CD4-positive, alpha-beta memory T cell (primary cell): ENCODE data around the gene SHROOM3. TPM values are rescaled to one million over a fixed set of nuclear protein-coding genes. Genes with fewer than 3 reads are reported as not detected.

Experiments
- CTCF ChIA-PET: fragments of 350-600 bp; sonication (Branson Sonifier 250); formaldehyde crosslinking; loops from one replicate; lab custom pipeline; 2021; ENCODE audit warnings: inconsistent platforms; ENCODE audit not compliant: partially characterized antibody; lab: Charles Lee
- POLR2A ChIA-PET: fragments of 350-600 bp; sonication (Branson Sonifier 250); formaldehyde crosslinking; loops from one replicate; lab custom pipeline; 2021; ENCODE audit not compliant: partially characterized antibody; lab: Charles Lee
- DNase-seq, 5 donors: peaks; one replicate each; pipeline versions ENCODE4 v3.0.0 to v3.0.0-alpha.2; 2020 to 2022; ENCODE audit warnings: mixed read lengths in 1 of 5
- H3K27ac ChIP-seq: one replicate; pipeline ENCODE4 v1.7.0; 2013; ENCODE audit warnings: low read depth, low read length
- H3K27me3 ChIP-seq: 2 replicates; pipeline ENCODE4 v1.7.0; 2013; ENCODE audit warnings: mild to moderate bottlenecking, low read length, moderate library complexity; ENCODE audit not compliant: insufficient read depth
- H3K36me3 ChIP-seq: 2 replicates; pipeline ENCODE4 v1.7.0; 2013; ENCODE audit warnings: mild to moderate bottlenecking, low read length, moderate library complexity; ENCODE audit not compliant: insufficient read depth
- H3K4me1 ChIP-seq: 2 replicates; pipeline ENCODE4 v1.7.0; 2013; ENCODE audit warnings: mild to moderate bottlenecking, low read length, moderate library complexity; ENCODE audit not compliant: insufficient read depth
- H3K4me3 ChIP-seq, 2 donors: one replicate each; pipeline ENCODE4 v1.7.0; 2013; ENCODE audit warnings: low read length in 2 of 2, mild to moderate bottlenecking in 1 of 2
- H3K9me3 ChIP-seq, 2 donors: one replicate each; pipeline ENCODE4 v1.7.0; 2013; ENCODE audit warnings: low read length in 2 of 2, control low read depth in 1 of 2; ENCODE audit not compliant: control insufficient read depth in 1 of 2
- H3K27ac Mint-ChIP-seq, 7 donors: one replicate each; pipeline ENCODE4 v1.8.0; 2020 to 2021; ENCODE audit warnings: mixed read lengths in 7 of 7, mild to moderate bottlenecking in 6 of 7, inconsistent platforms in 3 of 7, moderate library complexity in 3 of 7
- H3K27me3 Mint-ChIP-seq, 2 donors: one replicate each; pipeline ENCODE4 v1.8.0; 2020 to 2021; ENCODE audit warnings: mixed read lengths in 2 of 2
- H3K36me3 Mint-ChIP-seq, 2 donors: one replicate each; pipeline ENCODE4 v1.8.0; 2020 to 2021; ENCODE audit warnings: mixed read lengths in 2 of 2, inconsistent platforms in 1 of 2, mild to moderate bottlenecking in 1 of 2
- H3K4me1 Mint-ChIP-seq, 4 donors: one replicate each; pipeline ENCODE4 v1.8.0; 2020 to 2021; ENCODE audit warnings: mixed read lengths in 4 of 4, mild to moderate bottlenecking in 1 of 4
- H3K4me3 Mint-ChIP-seq, 8 donors: one replicate each; pipeline ENCODE4 v1.8.0; 2020 to 2021; ENCODE audit warnings: mixed read lengths in 8 of 8, mild to moderate bottlenecking in 7 of 8, moderate library complexity in 6 of 8, inconsistent platforms in 3 of 8
- H3K9me3 Mint-ChIP-seq, 8 donors: one replicate each; pipeline ENCODE4 v1.8.0; 2020 to 2021; ENCODE audit warnings: mixed read lengths in 8 of 8, mild to moderate bottlenecking in 5 of 8, inconsistent platforms in 3 of 8, moderate library complexity in 1 of 8
- intact Hi-C: fragments of 100-400 bp; cut with micrococcal nuclease; formaldehyde crosslinking; loops from one replicate; pipeline ENCODE4 v1.15.1; 2023
- microRNA-seq: library from miRNA; unstranded; fragments of <30 nt; microRNA quantifications from one replicate; pipeline ENCODE4 v1.2.0, GENCODE V29; 2021; ENCODE audit warnings: borderline replicate concordance, borderline number of aligned reads, borderline microRNAs expressed, mixed read lengths
- polyA plus RNA-seq, 2 donors: library from polyadenylated mRNA; unstranded; fragments of 300-500 nt; fragmentation: Illumina TruSeq; gene quantifications; one replicate each; pipeline ENCODE4 v1.2.3, GENCODE V29; 2021
- total RNA-seq, 2 experiments: library from RNA; stranded (reverse); gene quantifications; one replicate each; pipeline ENCODE4 v1.2.3, GENCODE V29; 2021

Gene SHROOM3
- total and polyA plus RNA-seq, 4 experiments from 2014 or later: not detected

DNA sequence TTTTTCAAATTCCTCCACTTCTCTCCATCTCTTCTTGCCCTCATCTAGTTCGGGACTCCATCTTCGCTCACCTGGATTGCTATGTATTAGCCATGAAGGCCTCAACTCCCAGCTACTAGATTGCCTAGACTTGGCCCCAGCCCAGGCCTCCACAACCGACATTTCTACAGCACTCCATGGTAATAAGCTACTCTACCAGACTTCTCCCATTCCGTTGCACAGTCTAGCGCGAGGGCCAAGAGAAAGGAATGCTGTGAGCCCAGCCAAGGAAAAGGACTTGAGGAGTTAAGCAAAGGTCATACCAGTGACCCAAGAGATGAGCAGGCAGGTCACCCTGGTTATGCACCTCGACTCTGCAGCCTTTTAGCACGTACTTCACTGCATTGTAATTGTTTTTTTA is 387.3 kb downstream of the SHROOM3 start:
- intact Hi-C loops: no loop called here
- CTCF ChIA-PET: interaction anchor here (1.1 kb wide), 1 partner anchor 62 kb away, joined by 3 read pairs; no protein-coding TSS in a partner anchor

DNA sequence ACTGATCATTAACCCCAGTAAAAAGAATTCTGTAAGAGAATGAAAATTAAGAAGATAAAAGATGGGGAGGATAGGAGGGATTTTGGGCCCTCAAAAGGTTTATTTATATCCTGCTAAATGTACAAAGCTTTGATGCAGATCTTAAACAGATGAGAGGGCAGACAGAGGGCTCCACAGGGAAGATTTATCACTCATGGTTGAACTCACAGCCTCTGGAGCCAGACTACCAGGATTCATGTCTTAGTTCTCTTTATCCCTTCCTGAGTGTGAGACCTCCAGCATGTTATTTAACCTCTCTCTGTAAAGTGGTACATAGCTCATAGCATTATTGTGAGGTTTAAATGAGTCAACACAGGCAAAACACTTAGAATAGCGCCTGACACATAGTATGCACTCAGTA is 388.5 kb downstream of the SHROOM3 start:
- H3K4me1 ChIP-seq: no peaks in the 10 kb centered on the region
- no peaks in the 10 kb centered on the region for H3K36me3 ChIP-seq
- H3K27ac ChIP-seq: no peak overlapping the region
- no peak overlapping the region for H3K27ac Mint-ChIP-seq
- no peak for DNase-seq
- ChIA-PET CTCF (no interaction called here), POLR2A (no interaction called here)
- H3K36me3 Mint-ChIP-seq: peaks cover 0 to 3% of the 10 kb centered on the region in 2 donors
- no peak overlapping the region for H3K4me3 Mint-ChIP-seq
- H3K4me3 ChIP-seq: no peak overlapping the region
- no peaks in the 10 kb centered on the region for H3K4me1 Mint-ChIP-seq
- intact Hi-C loops: no loop called here
- peaks cover 0 to 16% (median 8%) of the 10 kb centered on the region in 8 donors for H3K9me3 Mint-ChIP-seq
- peaks cover 15 to 17% of the 10 kb centered on the region in 2 donors for H3K27me3 Mint-ChIP-seq
- no peaks in the 10 kb centered on the region for H3K9me3 ChIP-seq
- no peaks in the 10 kb centered on the region for H3K27me3 ChIP-seq

More for the DNA sequence above, 387.3 kb downstream of the SHROOM3 start:
- Mint-ChIP-seq H3K27me3 (peaks cover 17% of the 10 kb centered on the region in 2 donors), H3K27ac (no peak overlapping the region), H3K4me1 (no peaks in the 10 kb centered on the region), H3K4me3 (no peak overlapping the region), H3K36me3 (peaks cover 0 to 3% of the 10 kb centered on the region in 2 donors), H3K9me3 (peaks cover 3 to 24% (median 9%) of the 10 kb centered on the region in 8 donors)
- no peak overlapping the region for H3K27ac ChIP-seq
- H3K4me3 ChIP-seq: no peak overlapping the region
- no peaks in the 10 kb centered on the region for H3K4me1 ChIP-seq
- H3K9me3 ChIP-seq: no peaks in the 10 kb centered on the region
- no peak for DNase-seq
- no peaks in the 10 kb centered on the region for H3K36me3 ChIP-seq
- H3K27me3 ChIP-seq: no peaks in the 10 kb centered on the region
- POLR2A ChIA-PET: no interaction called here

DNA sequence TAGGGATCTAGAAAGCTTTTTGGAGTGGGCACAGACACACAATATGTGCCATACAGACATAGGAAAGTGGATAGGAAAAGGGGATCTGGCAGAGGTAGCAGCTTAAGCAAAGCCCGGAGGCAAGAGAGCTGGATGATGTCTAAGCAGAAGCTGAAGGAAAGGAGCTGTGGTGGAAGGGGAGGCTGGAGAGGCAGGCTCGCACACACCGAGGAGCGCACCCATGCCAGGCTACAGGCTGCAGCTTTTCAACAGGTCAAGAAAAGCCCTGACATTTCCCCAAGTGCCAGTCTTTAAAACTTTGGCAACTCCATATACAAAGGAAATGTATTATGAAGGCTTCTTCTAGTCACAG is 395.6 kb downstream of the SHROOM3 start:
- H3K4me3 Mint-ChIP-seq: no peak overlapping the region
- no peaks in the 10 kb centered on the region for H3K36me3 Mint-ChIP-seq
- intact Hi-C loops: no loop called here
- H3K9me3 ChIP-seq: no peaks in the 10 kb centered on the region
- no peak overlapping the region for H3K27ac ChIP-seq
- H3K4me1 Mint-ChIP-seq: no peaks in the 10 kb centered on the region
- H3K9me3 Mint-ChIP-seq: peaks cover 0 to 3% (median 0%) of the 10 kb centered on the region in 8 donors
- H3K27me3 ChIP-seq: no peaks in the 10 kb centered on the region
- CTCF ChIA-PET: no interaction called here
- H3K27ac Mint-ChIP-seq: no peak overlapping the region
- no peaks in the 10 kb centered on the region for H3K27me3 Mint-ChIP-seq
- POLR2A ChIA-PET: no interaction called here
- no peaks in the 10 kb centered on the region for H3K4me1 ChIP-seq
- no peak for DNase-seq
- no peaks in the 10 kb centered on the region for H3K36me3 ChIP-seq
- H3K4me3 ChIP-seq: no peak overlapping the region

DNA sequence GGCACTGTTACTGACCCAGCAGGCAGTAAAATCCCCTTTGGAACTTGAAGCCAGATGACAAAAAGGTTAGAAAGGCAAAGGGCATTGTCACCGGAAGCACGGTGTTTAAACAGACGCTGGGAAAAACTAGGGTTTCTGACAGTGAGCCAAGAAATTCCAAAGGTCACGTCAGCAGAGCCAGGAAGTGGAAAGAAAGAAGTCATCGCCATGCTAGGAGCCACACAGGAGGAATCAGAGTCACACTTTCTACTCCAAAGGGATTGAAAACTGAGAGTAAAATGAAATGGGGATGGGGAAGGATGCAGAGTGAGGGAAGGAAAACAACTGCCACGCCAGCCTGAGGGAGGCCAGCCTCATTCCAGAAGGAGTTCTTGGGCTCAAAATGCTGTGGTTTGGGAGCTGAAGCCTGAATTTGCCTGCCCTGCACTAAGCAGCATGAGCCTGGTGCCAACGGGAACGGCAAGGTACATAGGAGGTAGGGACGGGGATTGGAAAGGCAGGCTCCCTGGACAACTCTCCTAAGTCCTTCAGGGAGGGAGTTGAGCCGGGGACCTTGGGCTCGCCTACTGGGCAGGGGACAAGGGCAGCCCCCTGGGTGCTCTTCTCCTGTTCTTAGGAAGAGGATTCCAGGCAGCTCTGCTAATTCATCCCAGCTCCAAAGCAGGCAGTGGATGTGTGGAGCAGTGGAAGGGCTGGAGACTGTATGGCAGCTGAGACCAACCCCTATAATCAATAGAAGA is 396.1 kb downstream of the SHROOM3 start:
- H3K36me3 Mint-ChIP-seq: no peaks in the 10 kb centered on the region
- no peaks in the 10 kb centered on the region for H3K27me3 Mint-ChIP-seq
- no peak overlapping the region for H3K27ac Mint-ChIP-seq
- intact Hi-C loops: no loop called here
- H3K4me1 Mint-ChIP-seq: no peaks in the 10 kb centered on the region
- Histone ChIP-seq H3K9me3 (no peaks in the 10 kb centered on the region), H3K4me3 (no peak overlapping the region), H3K27ac (no peak overlapping the region), H3K36me3 (no peaks in the 10 kb centered on the region), H3K4me1 (no peaks in the 10 kb centered on the region), H3K27me3 (no peaks in the 10 kb centered on the region)
- ChIA-PET POLR2A (no interaction called here), CTCF (no interaction called here)
- no peak for DNase-seq
- no peak overlapping the region for H3K4me3 Mint-ChIP-seq
- H3K9me3 Mint-ChIP-seq: peaks cover 0 to 3% (median 0%) of the 10 kb centered on the region in 8 donors

DNA sequence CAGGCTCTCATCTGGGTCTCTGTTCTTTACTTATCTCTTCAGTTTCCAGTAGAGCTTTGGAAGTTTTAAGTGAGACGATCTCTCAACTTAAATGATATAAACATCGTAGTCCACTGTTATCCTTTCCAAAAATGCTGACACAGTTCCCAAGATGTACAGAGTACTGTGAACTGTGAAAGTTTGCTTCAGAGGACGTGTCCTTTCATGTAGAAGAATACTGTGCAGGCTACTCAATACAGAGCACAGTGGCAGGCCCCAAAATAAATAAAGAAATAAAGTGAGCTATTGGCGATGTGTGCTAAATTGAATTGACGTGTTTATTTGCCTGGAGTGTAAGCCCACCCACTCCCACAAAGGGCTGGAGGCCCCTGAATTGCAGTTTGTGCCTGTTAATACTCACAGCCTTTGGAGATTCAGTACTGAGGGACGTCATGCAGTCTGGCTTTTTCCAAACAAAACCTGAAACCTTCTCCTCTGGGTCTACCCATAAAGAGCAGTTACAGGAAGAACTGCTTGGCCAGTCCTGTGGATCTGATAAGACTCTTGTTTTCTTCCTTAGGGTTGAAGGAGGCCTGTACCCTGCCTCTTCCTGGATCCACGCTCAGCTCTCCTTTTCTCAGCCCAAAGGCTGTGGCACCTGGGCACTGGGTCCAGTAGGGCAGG is 396.8 kb downstream of the SHROOM3 start:
- peaks cover 0 to 3% (median 0%) of the 10 kb centered on the region in 8 donors for H3K9me3 Mint-ChIP-seq
- intact Hi-C loops: no loop called here
- Histone ChIP-seq H3K9me3 (no peaks in the 10 kb centered on the region), H3K4me1 (no peaks in the 10 kb centered on the region), H3K27me3 (no peaks in the 10 kb centered on the region), H3K36me3 (no peaks in the 10 kb centered on the region), H3K27ac (no peak overlapping the region), H3K4me3 (no peak overlapping the region)
- no peak for DNase-seq
- CTCF ChIA-PET: no interaction called here
- no peak overlapping the region for H3K4me3 Mint-ChIP-seq
- no peak overlapping the region for H3K27ac Mint-ChIP-seq
- no peaks in the 10 kb centered on the region for H3K27me3 Mint-ChIP-seq
- H3K4me1 Mint-ChIP-seq: no peaks in the 10 kb centered on the region
- POLR2A ChIA-PET: no interaction called here
- H3K36me3 Mint-ChIP-seq: no peaks in the 10 kb centered on the region

Small RNAs within 50 kb of the gene (microRNA-seq; reads per million reads assigned to microRNA genes)
- gene MIR4450 (not detected), gene MIR548AH (not detected)

Other genes starting within 250 kb of the SHROOM3 start
- 10 to 100 TPM; 23.3 to 23.5 TPM for gene SCARB2, start 221.4 kb upstream of the SHROOM3 start, total RNA-seq
- 10 to 100 TPM; 10.2 to 15.7 TPM for gene SCARB2, start 221.4 kb upstream of the SHROOM3 start, polyA plus RNA-seq
- under 1 TPM in 1 of 2 experiments, not detected in 1; 0.64 TPM for gene FAM47E, start 183.5 kb upstream of the SHROOM3 start, total RNA-seq
- gene FAM47E, start 183.5 kb upstream of the SHROOM3 start, polyA plus RNA-seq: under 1 TPM in 1 of 2 donors, not detected in 1; 0.18 TPM
- gene STBD1, start 128.5 kb upstream of the SHROOM3 start, total RNA-seq: 1 to 10 TPM; 3.6 to 3.8 TPM
- gene STBD1, start 128.5 kb upstream of the SHROOM3 start, polyA plus RNA-seq: 1 to 10 TPM; 1.2 to 3.4 TPM
- gene CCDC158, start 14.1 kb upstream of the SHROOM3 start, total RNA-seq: not detected
- not detected for gene CCDC158, start 14.1 kb upstream of the SHROOM3 start, polyA plus RNA-seq